ENCODE data around the gene RDH12. TPM values are rescaled to one million over a fixed set of nuclear protein-coding genes. Genes with fewer than 3 reads are reported as not detected.

RDH12 gene
- total RNA-seq, 1 experiment from 2014 or later: 0.38 TPM

- H3K27me3 Mint-ChIP-seq (ENCODE audit: unreplicated experiment): no peaks in the 10 kb centered on the region
- H3K9me3 Mint-ChIP-seq (ENCODE audit: low read depth, unreplicated experiment): no peaks in the 10 kb centered on the region
- no peak overlapping the region for H3K4me3 Mint-ChIP-seq (ENCODE audit: low read depth, unreplicated experiment)
- intact Hi-C loops (cut with micrococcal nuclease; ENCODE audit: unreplicated experiment): no loop called here
- no peak overlapping the region for H3K27ac Mint-ChIP-seq (ENCODE audit: unreplicated experiment)
- CTCF ChIA-PET: no interaction called here
- BruUV-seq (replicated peaks): no TSS peak
- no peak for DNase-seq
- H3K4me1 Mint-ChIP-seq (ENCODE audit: low read depth, unreplicated experiment): no peaks in the 10 kb centered on the region
- TF ChIP-seq CTCF (IDR thresholded peaks at IDR 0.05; ENCODE audit: unreplicated experiment): no peak
- H3K36me3 Mint-ChIP-seq (ENCODE audit: insufficient read depth, unreplicated experiment): peaks cover 4% of the 10 kb centered on the region
Measured at GRCh38 chr14:67746927-67747326, 45.2 kb downstream of the RDH12 start.

GRCh38 chr14:67748312-67748711, 46.6 kb downstream of the RDH12 start:
- intact Hi-C loops (cut with micrococcal nuclease; ENCODE audit: unreplicated experiment): no loop called here
- DNase-seq: no peak
- H3K36me3 Mint-ChIP-seq (ENCODE audit: insufficient read depth, unreplicated experiment): peaks cover 4% of the 10 kb centered on the region
- H3K27ac Mint-ChIP-seq (ENCODE audit: unreplicated experiment): no peak overlapping the region
- no peak for TF ChIP-seq CTCF (IDR thresholded peaks at IDR 0.05; ENCODE audit: unreplicated experiment)
- H3K4me1 Mint-ChIP-seq (ENCODE audit: low read depth, unreplicated experiment): no peaks in the 10 kb centered on the region
- CTCF ChIA-PET: no interaction called here
- H3K4me3 Mint-ChIP-seq (ENCODE audit: low read depth, unreplicated experiment): no peak overlapping the region
- no peaks in the 10 kb centered on the region for H3K27me3 Mint-ChIP-seq (ENCODE audit: unreplicated experiment)
- BruUV-seq (replicated peaks): no TSS peak
- no peaks in the 10 kb centered on the region for H3K9me3 Mint-ChIP-seq (ENCODE audit: low read depth, unreplicated experiment)

GRCh38 chr14:67749341-67750084, 47.8 kb downstream of the RDH12 start:
- Mint-ChIP-seq H3K36me3 (ENCODE audit: insufficient read depth, unreplicated experiment) (peaks cover 4% of the 10 kb centered on the region), H3K27ac (ENCODE audit: unreplicated experiment) (no peak overlapping the region), H3K27me3 (ENCODE audit: unreplicated experiment) (no peaks in the 10 kb centered on the region), H3K9me3 (ENCODE audit: low read depth, unreplicated experiment) (no peaks in the 10 kb centered on the region), H3K4me3 (ENCODE audit: low read depth, unreplicated experiment) (no peak overlapping the region), H3K4me1 (ENCODE audit: low read depth, unreplicated experiment) (no peaks in the 10 kb centered on the region)
- CTCF ChIA-PET: no interaction called here
- no peak for DNase-seq
- no TSS peak for BruUV-seq (replicated peaks)
- intact Hi-C loops (cut with micrococcal nuclease; ENCODE audit: unreplicated experiment): no loop called here
- TF ChIP-seq CTCF (IDR thresholded peaks at IDR 0.05; ENCODE audit: unreplicated experiment): no peak

- intact Hi-C loops (cut with micrococcal nuclease; ENCODE audit: unreplicated experiment): no loop called here
- no peaks in the 10 kb centered on the region for H3K9me3 Mint-ChIP-seq (ENCODE audit: low read depth, unreplicated experiment)
- no peak for TF ChIP-seq CTCF (IDR thresholded peaks at IDR 0.05; ENCODE audit: unreplicated experiment)
- no TSS peak for BruUV-seq (replicated peaks)
- DNase-seq: no peak
- peaks cover 5% of the 10 kb centered on the region for H3K36me3 Mint-ChIP-seq (ENCODE audit: insufficient read depth, unreplicated experiment)
- H3K4me3 Mint-ChIP-seq (ENCODE audit: low read depth, unreplicated experiment): no peak overlapping the region
- CTCF ChIA-PET: no interaction called here
- no peaks in the 10 kb centered on the region for H3K4me1 Mint-ChIP-seq (ENCODE audit: low read depth, unreplicated experiment)
- H3K27me3 Mint-ChIP-seq (ENCODE audit: unreplicated experiment): no peaks in the 10 kb centered on the region
- no peak overlapping the region for H3K27ac Mint-ChIP-seq (ENCODE audit: unreplicated experiment)
Measured at GRCh38 chr14:67756496-67756895, 54.8 kb downstream of the RDH12 start.

All from Calu3 (cell line).